Panc1 (cell line): ENCODE data around the gene GPX3. TPM values are rescaled to one million over a fixed set of nuclear protein-coding genes. Genes with fewer than 3 reads are reported as not detected.

ENCODE experiments used
- ATAC-seq: fragments of 200-7000 bp; cut with Tn5 transposase; 2 replicates; pipeline ENCODE4 v1.9.1; 2020; ENCODE audit warnings: mild to moderate bottlenecking, moderate library complexity
- BruUV-seq: library from RNA; stranded (reverse); fragments of 400-500 nt; replicated peaks from 2 replicates; lab custom pipeline; 2021; lab: Mats Ljungman, UMichigan
- CTCF ChIA-PET: fragments of 300-600 bp; sonication (Branson Sonifier 250); formaldehyde crosslinking; loops from one replicate; lab custom pipeline; 2022; ENCODE audit warnings: antibody characterized with exemption; lab: Charles Lee
- POLR2A ChIA-PET: fragments of 300-600 bp; sonication (Branson Sonifier 250); formaldehyde crosslinking; loops from one replicate; lab custom pipeline; 2022; ENCODE audit warnings: antibody characterized with exemption; lab: Charles Lee
- DNase-seq: peaks from one replicate; pipeline ENCODE4 v3.0.0-alpha.2; 2010; ENCODE audit warnings: low read depth, low spot score
- H3K27ac ChIP-seq: 2 replicates; pipeline ENCODE4 v1.5.1; 2011; ENCODE audit warnings: mild to moderate bottlenecking, low read length, inconsistent platforms
- H3K27me3 ChIP-seq: fragments of 200-500 bp; sonication (Bioruptor generic); 2 replicates; pipeline ENCODE4 v1.6.0; 2014; ENCODE audit warnings: low read length, inconsistent platforms; ENCODE audit not compliant: control insufficient read depth, insufficient read depth
- H3K36me3 ChIP-seq: fragments of 200-500 bp; sonication (Bioruptor generic); 2 replicates; pipeline ENCODE4 v1.5.1; 2014; ENCODE audit warnings: inconsistent platforms, mild to moderate bottlenecking, low read length, moderate library complexity; ENCODE audit not compliant: control insufficient read depth, insufficient read depth
- H3K4me1 ChIP-seq: 2 replicates; pipeline ENCODE4 v1.5.1; 2011; ENCODE audit warnings: inconsistent platforms, mild to moderate bottlenecking, low read length, moderate library complexity; ENCODE audit not compliant: control insufficient read depth, insufficient read depth
- H3K4me3 ChIP-seq, 2 experiments: 2 replicates each; pipeline ENCODE4 v1.5.1; 2011 to 2012; ENCODE audit warnings: low read depth in 2 of 2, low read length in 2 of 2, mild to moderate bottlenecking in 2 of 2, inconsistent platforms in 1 of 2, moderate library complexity in 1 of 2
- H3K9me3 ChIP-seq: fragments of 200-500 bp; sonication (Bioruptor generic); 2 replicates; pipeline ENCODE4 v1.5.1; 2014; ENCODE audit warnings: low read depth, mild to moderate bottlenecking, inconsistent platforms, low read length, moderate library complexity; ENCODE audit not compliant: control insufficient read depth, insufficient read depth
- POLR2AphosphoS5 ChIP-seq: IDR thresholded peaks from 2 replicates; pipeline ENCODE4 v1.6.1; 2012; ENCODE audit warnings: mild to moderate bottlenecking, low read depth, low read length, moderate library complexity
- SIN3A ChIP-seq: IDR thresholded peaks from 2 replicates; pipeline ENCODE4 v1.6.1; 2012; ENCODE audit warnings: low read depth, mild to moderate bottlenecking, low read length, moderate library complexity, borderline replicate concordance; ENCODE audit not compliant: insufficient read depth
- TCF7L2 ChIP-seq: IDR thresholded peaks from 2 replicates; pipeline ENCODE4 v1.6.1; 2011; ENCODE audit warnings: mild to moderate bottlenecking, low read depth, low read length, inconsistent platforms
- in situ Hi-C: cut with HindIII; loops from 2 replicates; pipeline ENCODE4 v1.10.0; 2016; ENCODE audit warnings: low sequenced_read_pairs, low pct_unique_long_range_greater_than_20kb
- intact Hi-C: fragments of 100-400 bp; cut with micrococcal nuclease; formaldehyde crosslinking; loops from one replicate; pipeline ENCODE4 v1.10.0; 2022; ENCODE audit not compliant: unreplicated experiment
- total RNA-seq: library from RNA; stranded (reverse); gene quantifications from one replicate; pipeline ENCODE4 v1.2.1, GENCODE V29; 2021; ENCODE audit not compliant: unreplicated experiment
- TF ChIP-seq, protein P1 (sequence below): fragments of 450-650 bp; IDR thresholded peaks from 2 replicates; pipeline ENCODE4 v1.5.1; 2017; ENCODE audit warnings: mild to moderate bottlenecking
- TF ChIP-seq, protein P2 (sequence below), 2 experiments: IDR thresholded peaks; 2 replicates each; pipeline ENCODE4 v1.6.1; 2011 to 2012; ENCODE audit warnings: low read depth in 2 of 2, control low read depth in 1 of 2, low read length in 1 of 2, mild to moderate bottlenecking in 1 of 2, moderate library complexity in 1 of 2; ENCODE audit not compliant: insufficient read depth in 1 of 2

Gene GPX3
- total RNA-seq, 1 experiment from 2014 or later = 8.5 TPM

DNA sequence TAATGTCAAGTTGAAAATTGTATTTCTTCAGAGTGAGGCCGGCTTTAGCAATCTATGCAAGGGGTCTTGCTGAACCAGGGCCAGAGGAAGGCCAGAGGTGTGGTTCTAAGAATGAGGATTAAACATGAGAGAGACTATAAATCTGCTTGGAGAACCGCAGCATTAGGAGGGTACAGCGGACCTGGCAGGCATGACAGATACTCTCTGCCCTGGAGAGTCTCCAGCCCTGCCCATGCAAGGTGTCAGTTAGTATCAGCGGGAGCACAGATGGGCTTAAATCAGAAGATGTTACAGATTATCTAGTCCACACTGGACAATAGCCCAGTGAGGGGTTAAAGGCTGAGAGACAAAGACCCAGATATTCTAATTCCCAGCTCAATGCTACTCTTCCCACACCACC is 11.5 kb upstream of the GPX3 start:
- Histone ChIP-seq H3K27me3 (no peaks in the 10 kb centered on the region), H3K27ac (no peak overlapping the region), H3K36me3 (no peaks in the 10 kb centered on the region), H3K4me1 (no peaks in the 10 kb centered on the region), H3K9me3 (no peaks in the 10 kb centered on the region), H3K4me3 (no peak overlapping the region)
- DNase-seq = no peak
- TF ChIP-seq SIN3A (no peak), TCF7L2 (no peak), POLR2AphosphoS5 (no peak)
- TF ChIP-seq, protein P1, sequence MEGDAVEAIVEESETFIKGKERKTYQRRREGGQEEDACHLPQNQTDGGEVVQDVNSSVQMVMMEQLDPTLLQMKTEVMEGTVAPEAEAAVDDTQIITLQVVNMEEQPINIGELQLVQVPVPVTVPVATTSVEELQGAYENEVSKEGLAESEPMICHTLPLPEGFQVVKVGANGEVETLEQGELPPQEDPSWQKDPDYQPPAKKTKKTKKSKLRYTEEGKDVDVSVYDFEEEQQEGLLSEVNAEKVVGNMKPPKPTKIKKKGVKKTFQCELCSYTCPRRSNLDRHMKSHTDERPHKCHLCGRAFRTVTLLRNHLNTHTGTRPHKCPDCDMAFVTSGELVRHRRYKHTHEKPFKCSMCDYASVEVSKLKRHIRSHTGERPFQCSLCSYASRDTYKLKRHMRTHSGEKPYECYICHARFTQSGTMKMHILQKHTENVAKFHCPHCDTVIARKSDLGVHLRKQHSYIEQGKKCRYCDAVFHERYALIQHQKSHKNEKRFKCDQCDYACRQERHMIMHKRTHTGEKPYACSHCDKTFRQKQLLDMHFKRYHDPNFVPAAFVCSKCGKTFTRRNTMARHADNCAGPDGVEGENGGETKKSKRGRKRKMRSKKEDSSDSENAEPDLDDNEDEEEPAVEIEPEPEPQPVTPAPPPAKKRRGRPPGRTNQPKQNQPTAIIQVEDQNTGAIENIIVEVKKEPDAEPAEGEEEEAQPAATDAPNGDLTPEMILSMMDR = no peak
- TF ChIP-seq, protein P2, sequence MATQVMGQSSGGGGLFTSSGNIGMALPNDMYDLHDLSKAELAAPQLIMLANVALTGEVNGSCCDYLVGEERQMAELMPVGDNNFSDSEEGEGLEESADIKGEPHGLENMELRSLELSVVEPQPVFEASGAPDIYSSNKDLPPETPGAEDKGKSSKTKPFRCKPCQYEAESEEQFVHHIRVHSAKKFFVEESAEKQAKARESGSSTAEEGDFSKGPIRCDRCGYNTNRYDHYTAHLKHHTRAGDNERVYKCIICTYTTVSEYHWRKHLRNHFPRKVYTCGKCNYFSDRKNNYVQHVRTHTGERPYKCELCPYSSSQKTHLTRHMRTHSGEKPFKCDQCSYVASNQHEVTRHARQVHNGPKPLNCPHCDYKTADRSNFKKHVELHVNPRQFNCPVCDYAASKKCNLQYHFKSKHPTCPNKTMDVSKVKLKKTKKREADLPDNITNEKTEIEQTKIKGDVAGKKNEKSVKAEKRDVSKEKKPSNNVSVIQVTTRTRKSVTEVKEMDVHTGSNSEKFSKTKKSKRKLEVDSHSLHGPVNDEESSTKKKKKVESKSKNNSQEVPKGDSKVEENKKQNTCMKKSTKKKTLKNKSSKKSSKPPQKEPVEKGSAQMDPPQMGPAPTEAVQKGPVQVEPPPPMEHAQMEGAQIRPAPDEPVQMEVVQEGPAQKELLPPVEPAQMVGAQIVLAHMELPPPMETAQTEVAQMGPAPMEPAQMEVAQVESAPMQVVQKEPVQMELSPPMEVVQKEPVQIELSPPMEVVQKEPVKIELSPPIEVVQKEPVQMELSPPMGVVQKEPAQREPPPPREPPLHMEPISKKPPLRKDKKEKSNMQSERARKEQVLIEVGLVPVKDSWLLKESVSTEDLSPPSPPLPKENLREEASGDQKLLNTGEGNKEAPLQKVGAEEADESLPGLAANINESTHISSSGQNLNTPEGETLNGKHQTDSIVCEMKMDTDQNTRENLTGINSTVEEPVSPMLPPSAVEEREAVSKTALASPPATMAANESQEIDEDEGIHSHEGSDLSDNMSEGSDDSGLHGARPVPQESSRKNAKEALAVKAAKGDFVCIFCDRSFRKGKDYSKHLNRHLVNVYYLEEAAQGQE (IDR thresholded peaks at IDR 0.05; ENCODE audit: insufficient read depth in 1 of 2, low read depth in 2 of 2, low read length in 1 of 2) = no peak
- in situ Hi-C loops = no loop called here
- ChIA-PET POLR2A (no interaction called here), CTCF (no interaction called here)
- ATAC-seq = no peak
- intact Hi-C loops = no loop called here
- no TSS peak for BruUV-seq

DNA sequence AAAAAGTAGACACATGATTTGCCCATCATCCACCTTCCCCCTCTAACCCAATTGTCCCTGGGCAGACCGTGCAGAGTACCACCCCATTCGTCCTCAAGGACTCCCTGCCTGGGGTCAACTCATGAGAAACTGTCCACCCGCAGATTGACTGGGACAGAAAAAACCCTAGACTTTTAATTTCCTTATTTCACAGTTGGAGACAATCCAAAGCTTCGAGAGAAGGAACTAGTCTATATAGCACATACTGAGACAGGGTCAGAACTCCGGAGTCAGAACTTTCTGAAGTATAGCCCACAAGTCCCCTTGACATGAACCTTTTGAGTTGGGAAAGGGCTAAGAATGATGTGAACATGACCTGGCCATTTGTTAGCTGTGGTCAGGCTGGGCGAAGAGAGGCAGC is 7.5 kb upstream of the GPX3 start:
- no peak overlapping the region for H3K4me3 ChIP-seq
- no peak for ATAC-seq
- no peak for DNase-seq
- BruUV-seq = no TSS peak
- in situ Hi-C loops = no loop called here
- POLR2A ChIA-PET = interaction anchor here (0.6 kb wide), 1 partner anchor 10 kb away, joined by 7 read pairs; no protein-coding TSS in a partner anchor
- no peaks in the 10 kb centered on the region for H3K9me3 ChIP-seq
- intact Hi-C loops = no loop called here
- TF ChIP-seq, protein P1 = no peak
- TF ChIP-seq TCF7L2 (no peak), POLR2AphosphoS5 (no peak), SIN3A (no peak)
- TF ChIP-seq, protein P2 (IDR thresholded peaks at IDR 0.05; ENCODE audit: insufficient read depth in 1 of 2, low read depth in 2 of 2, low read length in 1 of 2) = no peak
- no peak overlapping the region for H3K27ac ChIP-seq
- no peaks in the 10 kb centered on the region for H3K27me3 ChIP-seq
- H3K36me3 ChIP-seq = no peaks in the 10 kb centered on the region
- no peaks in the 10 kb centered on the region for H3K4me1 ChIP-seq
- CTCF ChIA-PET = interaction anchor here (0.6 kb wide), 1 partner anchor 11 kb away, joined by 4 read pairs; no protein-coding TSS in a partner anchor
